ENCODE data around the gene CCP110. TPM values are rescaled to one million over a fixed set of nuclear protein-coding genes. Genes with fewer than 3 reads are reported as not detected.

Gene CCP110
- total RNA-seq, 4 donors from 2014 or later, result 5.1 to 52.7 (median 24.5) TPM

DNA sequence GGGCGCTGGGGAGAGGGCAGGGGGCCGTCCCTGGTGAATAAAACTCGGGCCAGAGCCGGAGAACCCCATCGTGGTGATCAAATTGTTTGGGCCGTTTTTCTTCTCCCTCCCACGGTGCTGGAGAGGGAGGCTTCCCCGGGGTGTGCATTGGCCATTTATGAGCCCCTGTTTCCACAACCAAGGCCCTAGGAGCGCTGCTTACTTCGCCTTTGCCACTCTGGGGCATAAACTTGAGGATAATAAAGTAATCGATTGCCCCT lies 544 bp downstream of the CCP110 start:
- Histone ChIP-seq H3K27ac (peak overlapping the region; percentile 52 to 82), H3K36me3 (no peaks in the 10 kb centered on the region), H3K4me1 (peaks cover 0 to 3% of the 10 kb centered on the region in 2 donors), H3K27me3 (no peaks in the 10 kb centered on the region), H3K4me3 (peak overlapping the region; percentile 88 to 99), H3K9me3 (no peaks in the 10 kb centered on the region)
- TF ChIP-seq, protein P1, sequence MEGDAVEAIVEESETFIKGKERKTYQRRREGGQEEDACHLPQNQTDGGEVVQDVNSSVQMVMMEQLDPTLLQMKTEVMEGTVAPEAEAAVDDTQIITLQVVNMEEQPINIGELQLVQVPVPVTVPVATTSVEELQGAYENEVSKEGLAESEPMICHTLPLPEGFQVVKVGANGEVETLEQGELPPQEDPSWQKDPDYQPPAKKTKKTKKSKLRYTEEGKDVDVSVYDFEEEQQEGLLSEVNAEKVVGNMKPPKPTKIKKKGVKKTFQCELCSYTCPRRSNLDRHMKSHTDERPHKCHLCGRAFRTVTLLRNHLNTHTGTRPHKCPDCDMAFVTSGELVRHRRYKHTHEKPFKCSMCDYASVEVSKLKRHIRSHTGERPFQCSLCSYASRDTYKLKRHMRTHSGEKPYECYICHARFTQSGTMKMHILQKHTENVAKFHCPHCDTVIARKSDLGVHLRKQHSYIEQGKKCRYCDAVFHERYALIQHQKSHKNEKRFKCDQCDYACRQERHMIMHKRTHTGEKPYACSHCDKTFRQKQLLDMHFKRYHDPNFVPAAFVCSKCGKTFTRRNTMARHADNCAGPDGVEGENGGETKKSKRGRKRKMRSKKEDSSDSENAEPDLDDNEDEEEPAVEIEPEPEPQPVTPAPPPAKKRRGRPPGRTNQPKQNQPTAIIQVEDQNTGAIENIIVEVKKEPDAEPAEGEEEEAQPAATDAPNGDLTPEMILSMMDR (IDR thresholded peaks at IDR 0.05), result no peak
- TF ChIP-seq POLR2A (IDR thresholded peaks at IDR 0.05), result no peak
- intact Hi-C loops (cut with DNase I; ENCODE audit: low total_unique reads), result no loop called here
- DNase-seq, result no peak

DNA sequence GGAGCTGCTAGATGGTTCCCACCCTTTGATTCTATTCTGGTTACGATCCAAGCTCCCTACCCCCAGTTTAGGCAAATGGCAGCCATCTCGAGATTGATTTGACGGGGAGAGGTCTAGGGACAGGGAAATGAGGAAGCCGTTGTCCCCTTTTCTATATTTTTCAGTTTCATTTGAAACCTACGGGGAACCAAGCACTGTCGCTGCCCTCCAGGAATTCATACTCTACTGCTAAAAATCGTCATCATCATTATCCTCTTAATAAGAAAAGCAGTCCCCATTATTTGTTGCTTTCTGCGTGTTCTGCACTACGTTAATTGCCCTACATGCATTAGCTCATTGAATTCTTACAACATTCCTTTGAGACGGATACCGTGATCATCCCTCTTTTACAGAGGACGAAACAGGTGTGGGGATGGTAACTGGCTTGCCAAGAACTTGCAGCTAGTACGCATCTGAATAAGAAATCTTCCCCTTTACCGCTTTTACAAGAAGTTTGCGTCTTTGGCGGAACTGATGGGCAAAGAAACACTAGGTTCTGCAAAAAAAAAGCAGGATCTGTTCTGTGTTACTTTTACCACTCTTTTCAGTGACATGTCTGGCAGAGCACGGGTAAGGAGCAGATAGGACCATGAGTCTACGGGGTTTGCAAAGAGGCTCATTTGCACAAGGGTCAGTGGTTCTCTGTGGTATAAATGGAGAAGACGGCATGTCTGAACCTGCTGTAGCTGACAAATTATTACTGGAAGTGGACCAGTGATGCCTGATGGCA lies 1.1 kb downstream of the CCP110 start:
- H3K36me3 ChIP-seq, result no peaks in the 10 kb centered on the region
- peak overlapping the region; percentile 88 to 99 for H3K4me3 ChIP-seq
- intact Hi-C loops (cut with DNase I; ENCODE audit: low total_unique reads), result no loop called here
- TF ChIP-seq, protein P1 (IDR thresholded peaks at IDR 0.05), result no peak
- TF ChIP-seq POLR2A (IDR thresholded peaks at IDR 0.05), result no peak
- H3K4me1 ChIP-seq, result peaks cover 0 to 3% of the 10 kb centered on the region in 2 donors
- no peaks in the 10 kb centered on the region for H3K27me3 ChIP-seq
- H3K27ac ChIP-seq, result peak overlapping the region; percentile 52 to 82
- DNase-seq, result no peak
- H3K9me3 ChIP-seq, result no peaks in the 10 kb centered on the region

DNA sequence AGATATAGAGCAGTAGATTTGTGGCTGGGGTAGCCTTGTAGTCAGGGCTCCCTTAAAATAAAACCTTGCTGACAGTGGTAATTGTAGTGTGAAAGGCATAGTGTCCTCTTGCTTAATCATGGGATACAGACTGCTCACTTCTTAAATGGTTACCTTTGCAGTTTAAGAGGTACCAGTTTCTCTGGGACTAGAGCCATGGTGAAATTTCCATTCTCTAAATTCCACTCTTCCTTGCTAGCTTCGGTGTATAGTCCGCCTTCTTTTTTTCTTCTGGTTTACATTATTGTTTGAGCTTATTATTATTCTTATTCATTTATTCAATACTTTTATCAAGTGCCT lies 1.6 kb downstream of the CCP110 start:
- peaks cover 0 to 3% of the 10 kb centered on the region in 2 donors for H3K4me1 ChIP-seq
- no peaks in the 10 kb centered on the region for H3K36me3 ChIP-seq
- H3K27me3 ChIP-seq, result no peaks in the 10 kb centered on the region
- H3K9me3 ChIP-seq, result no peaks in the 10 kb centered on the region
- peak overlapping the region in 1 of 2 donors; percentile 99 for H3K4me3 ChIP-seq
- H3K27ac ChIP-seq, result no peak overlapping the region
- DNase-seq, result no peak
- TF ChIP-seq, protein P1 (IDR thresholded peaks at IDR 0.05), result no peak
- no peak for TF ChIP-seq POLR2A (IDR thresholded peaks at IDR 0.05)
- intact Hi-C loops (cut with DNase I; ENCODE audit: low total_unique reads), result no loop called here

DNA sequence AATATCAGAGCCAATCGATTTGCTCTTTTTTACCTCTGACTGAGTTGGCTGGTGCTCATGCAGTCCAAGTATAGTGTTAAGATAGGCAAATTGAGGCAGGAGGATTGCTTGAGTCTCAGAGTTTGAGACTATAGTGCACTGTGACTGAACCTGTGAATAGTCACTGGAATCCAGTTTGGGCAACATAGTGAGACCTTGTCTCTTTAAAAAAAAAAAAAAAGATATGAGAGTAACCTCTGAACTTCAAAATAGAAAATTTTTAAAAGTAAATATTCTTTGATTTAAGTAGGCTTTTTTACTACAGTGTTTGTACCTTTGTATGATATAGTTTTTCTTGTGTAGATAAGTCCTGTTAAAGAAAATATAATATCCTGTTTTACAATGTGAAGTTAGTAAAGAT lies 3.4 kb downstream of the CCP110 start:
- Histone ChIP-seq H3K27ac (no peak overlapping the region), H3K9me3 (no peaks in the 10 kb centered on the region), H3K36me3 (no peaks in the 10 kb centered on the region), H3K27me3 (no peaks in the 10 kb centered on the region), H3K4me1 (peaks cover 0 to 3% of the 10 kb centered on the region in 2 donors), H3K4me3 (no peak overlapping the region)
- TF ChIP-seq, protein P1 (IDR thresholded peaks at IDR 0.05), result no peak
- no peak for TF ChIP-seq POLR2A (IDR thresholded peaks at IDR 0.05)
- intact Hi-C loops (cut with DNase I; ENCODE audit: low total_unique reads), result no loop called here
- DNase-seq, result no peak

DNA sequence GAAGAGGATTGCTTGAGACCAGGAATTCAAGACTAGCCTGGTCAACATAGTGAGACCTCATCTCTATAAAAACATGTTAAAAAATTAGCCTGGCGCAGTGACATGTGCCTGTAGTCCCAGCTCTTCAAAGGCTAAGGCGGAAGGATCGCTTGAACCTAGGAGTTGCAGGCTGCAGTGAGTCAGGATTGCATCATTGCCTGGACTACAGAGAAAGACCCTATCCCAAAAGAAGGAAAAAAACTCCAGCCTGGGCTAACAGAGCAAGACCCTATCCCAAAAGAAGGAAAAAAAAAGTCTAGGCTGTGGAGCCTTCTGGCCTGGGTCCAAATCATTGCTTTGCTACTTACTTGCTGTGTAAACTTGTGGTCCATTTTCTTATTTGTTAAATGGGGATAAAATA lies 4.9 kb downstream of the CCP110 start:
- TF ChIP-seq, protein P1 (IDR thresholded peaks at IDR 0.05), result no peak
- TF ChIP-seq POLR2A (IDR thresholded peaks at IDR 0.05), result no peak
- no peak for DNase-seq
- intact Hi-C loops (cut with DNase I; ENCODE audit: low total_unique reads), result no loop called here
- Histone ChIP-seq H3K36me3 (no peaks in the 10 kb centered on the region), H3K4me3 (no peak overlapping the region), H3K9me3 (no peaks in the 10 kb centered on the region), H3K4me1 (no peaks in the 10 kb centered on the region), H3K27ac (no peak overlapping the region), H3K27me3 (no peaks in the 10 kb centered on the region)
